ENCODE measurements around the gene RSPH4A. TPM values are rescaled to one million over a fixed set of nuclear protein-coding genes. Genes with fewer than 3 reads are reported as not detected.

The RSPH4A gene
- total and polyA plus RNA-seq, 9 of the 15 experiments (the other 6 are each of a cell fraction or from before 2014, with no cell fraction given) = 0.04 to 0.30 (median 0.11) TPM

GRCh38 chr6:116570856-116571682 is 45.2 kb upstream of the RSPH4A start, which contains the start of gene RWDD1 (continued):
- TF ChIP-seq, protein P1, sequence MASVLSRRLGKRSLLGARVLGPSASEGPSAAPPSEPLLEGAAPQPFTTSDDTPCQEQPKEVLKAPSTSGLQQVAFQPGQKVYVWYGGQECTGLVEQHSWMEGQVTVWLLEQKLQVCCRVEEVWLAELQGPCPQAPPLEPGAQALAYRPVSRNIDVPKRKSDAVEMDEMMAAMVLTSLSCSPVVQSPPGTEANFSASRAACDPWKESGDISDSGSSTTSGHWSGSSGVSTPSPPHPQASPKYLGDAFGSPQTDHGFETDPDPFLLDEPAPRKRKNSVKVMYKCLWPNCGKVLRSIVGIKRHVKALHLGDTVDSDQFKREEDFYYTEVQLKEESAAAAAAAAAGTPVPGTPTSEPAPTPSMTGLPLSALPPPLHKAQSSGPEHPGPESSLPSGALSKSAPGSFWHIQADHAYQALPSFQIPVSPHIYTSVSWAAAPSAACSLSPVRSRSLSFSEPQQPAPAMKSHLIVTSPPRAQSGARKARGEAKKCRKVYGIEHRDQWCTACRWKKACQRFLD (CRISPR knock-in tag; IDR thresholded peaks at IDR 0.05) = peak; percentile 94
- TF ChIP-seq ETS2 (tag; IDR thresholded peaks at IDR 0.05; ENCODE audit: borderline replicate concordance, poor library complexity, severe bottlenecking) (no peak), NFE2L1 (tag; IDR thresholded peaks at IDR 0.05; ENCODE audit: borderline replicate concordance, low read depth) (no peak), ZNF274 (IDR thresholded peaks at IDR 0.05; ENCODE audit: borderline replicate concordance, low read depth, low read length) (no peak), TSC22D4 (tag; IDR thresholded peaks at IDR 0.05) (no peak), MCM7 (IDR thresholded peaks at IDR 0.05) (no peak), ZNF785 (CRISPR knock-in tag; IDR thresholded peaks at IDR 0.05) (no peak), SUPT5H (IDR thresholded peaks at IDR 0.05) (peak; percentile 94), SNAPC5 (CRISPR knock-in tag; IDR thresholded peaks at IDR 0.05) (no peak), ZNF561 (CRISPR knock-in tag; conservative IDR thresholded peaks at IDR 0.05) (no peak), PHB2 (IDR thresholded peaks at IDR 0.05; ENCODE audit: low read depth) (no peak), ZNF76 (CRISPR knock-in tag; IDR thresholded peaks at IDR 0.05; ENCODE audit: borderline replicate concordance) (no peak), RHOXF2B (CRISPR knock-in tag; conservative IDR thresholded peaks at IDR 0.05) (no peak), ZBTB5 (IDR thresholded peaks at IDR 0.05) (no peak), SIRT6 (IDR thresholded peaks at IDR 0.05; ENCODE audit: low read depth, low read length) (no peak)
- TF ChIP-seq, protein P2, sequence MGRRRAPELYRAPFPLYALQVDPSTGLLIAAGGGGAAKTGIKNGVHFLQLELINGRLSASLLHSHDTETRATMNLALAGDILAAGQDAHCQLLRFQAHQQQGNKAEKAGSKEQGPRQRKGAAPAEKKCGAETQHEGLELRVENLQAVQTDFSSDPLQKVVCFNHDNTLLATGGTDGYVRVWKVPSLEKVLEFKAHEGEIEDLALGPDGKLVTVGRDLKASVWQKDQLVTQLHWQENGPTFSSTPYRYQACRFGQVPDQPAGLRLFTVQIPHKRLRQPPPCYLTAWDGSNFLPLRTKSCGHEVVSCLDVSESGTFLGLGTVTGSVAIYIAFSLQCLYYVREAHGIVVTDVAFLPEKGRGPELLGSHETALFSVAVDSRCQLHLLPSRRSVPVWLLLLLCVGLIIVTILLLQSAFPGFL (CRISPR knock-in tag; IDR thresholded peaks at IDR 0.05) = no peak
- TF ChIP-seq, protein P3, sequence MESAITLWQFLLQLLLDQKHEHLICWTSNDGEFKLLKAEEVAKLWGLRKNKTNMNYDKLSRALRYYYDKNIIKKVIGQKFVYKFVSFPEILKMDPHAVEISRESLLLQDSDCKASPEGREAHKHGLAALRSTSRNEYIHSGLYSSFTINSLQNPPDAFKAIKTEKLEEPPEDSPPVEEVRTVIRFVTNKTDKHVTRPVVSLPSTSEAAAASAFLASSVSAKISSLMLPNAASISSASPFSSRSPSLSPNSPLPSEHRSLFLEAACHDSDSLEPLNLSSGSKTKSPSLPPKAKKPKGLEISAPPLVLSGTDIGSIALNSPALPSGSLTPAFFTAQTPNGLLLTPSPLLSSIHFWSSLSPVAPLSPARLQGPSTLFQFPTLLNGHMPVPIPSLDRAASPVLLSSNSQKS (CRISPR knock-in tag; IDR thresholded peaks at IDR 0.05) = no peak

Data from K562 (cell line).